ENCODE results near the gene RAB11A. TPM values are rescaled to one million over a fixed set of nuclear protein-coding genes. Genes with fewer than 3 reads are reported as not detected.

RAB11A gene
- total RNA-seq, 1 experiment from 2014 or later = 245 TPM

- no peaks in the 10 kb centered on the region for H3K9me3 Mint-ChIP-seq
- peaks cover 10% of the 10 kb centered on the region; the same call in 1 of the 2 replicates for H3K36me3 Mint-ChIP-seq
- CTCF ChIA-PET = no interaction called here
- no peak for TF ChIP-seq CREM (CRISPR knock-in tag; IDR thresholded peaks at IDR 0.05)
- no peak for TF ChIP-seq MAX (CRISPR knock-in tag; IDR thresholded peaks at IDR 0.05)
- no peak for TF ChIP-seq PRDM15 (CRISPR knock-in tag; IDR thresholded peaks at IDR 0.05)
- TF ChIP-seq NFE2L1 (CRISPR knock-in tag; IDR thresholded peaks at IDR 0.05) = no peak
- TF ChIP-seq ZBTB21 (CRISPR knock-in tag; IDR thresholded peaks at IDR 0.05; ENCODE audit: borderline replicate concordance) = no peak
- TF ChIP-seq, protein P1, sequence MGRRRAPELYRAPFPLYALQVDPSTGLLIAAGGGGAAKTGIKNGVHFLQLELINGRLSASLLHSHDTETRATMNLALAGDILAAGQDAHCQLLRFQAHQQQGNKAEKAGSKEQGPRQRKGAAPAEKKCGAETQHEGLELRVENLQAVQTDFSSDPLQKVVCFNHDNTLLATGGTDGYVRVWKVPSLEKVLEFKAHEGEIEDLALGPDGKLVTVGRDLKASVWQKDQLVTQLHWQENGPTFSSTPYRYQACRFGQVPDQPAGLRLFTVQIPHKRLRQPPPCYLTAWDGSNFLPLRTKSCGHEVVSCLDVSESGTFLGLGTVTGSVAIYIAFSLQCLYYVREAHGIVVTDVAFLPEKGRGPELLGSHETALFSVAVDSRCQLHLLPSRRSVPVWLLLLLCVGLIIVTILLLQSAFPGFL (CRISPR knock-in tag; IDR thresholded peaks at IDR 0.05; ENCODE audit: borderline replicate concordance) = no peak
- TF ChIP-seq, protein P2, sequence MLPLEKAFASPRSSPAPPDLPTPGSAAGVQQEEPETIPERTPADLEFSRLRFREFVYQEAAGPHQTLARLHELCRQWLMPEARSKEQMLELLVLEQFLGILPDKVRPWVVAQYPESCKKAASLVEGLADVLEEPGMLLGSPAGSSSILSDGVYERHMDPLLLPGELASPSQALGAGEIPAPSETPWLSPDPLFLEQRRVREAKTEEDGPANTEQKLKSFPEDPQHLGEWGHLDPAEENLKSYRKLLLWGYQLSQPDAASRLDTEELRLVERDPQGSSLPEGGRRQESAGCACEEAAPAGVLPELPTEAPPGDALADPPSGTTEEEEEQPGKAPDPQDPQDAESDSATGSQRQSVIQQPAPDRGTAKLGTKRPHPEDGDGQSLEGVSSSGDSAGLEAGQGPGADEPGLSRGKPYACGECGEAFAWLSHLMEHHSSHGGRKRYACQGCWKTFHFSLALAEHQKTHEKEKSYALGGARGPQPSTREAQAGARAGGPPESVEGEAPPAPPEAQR (CRISPR knock-in tag; IDR thresholded peaks at IDR 0.05) = no peak
- no peak for TF ChIP-seq FOXP1 (CRISPR knock-in tag; IDR thresholded peaks at IDR 0.05; ENCODE audit: borderline replicate concordance)
- no peak for TF ChIP-seq ZNF263 (CRISPR knock-in tag; IDR thresholded peaks at IDR 0.05; ENCODE audit: low read depth)
- TF ChIP-seq NFYB (CRISPR knock-in tag; conservative IDR thresholded peaks at IDR 0.05; ENCODE audit: low read depth) = no peak
- TF ChIP-seq ZNF396 (CRISPR knock-in tag; IDR thresholded peaks at IDR 0.05; ENCODE audit: borderline replicate concordance) = no peak
- peaks cover 13% of the 10 kb centered on the region for H3K4me1 Mint-ChIP-seq
- H3K27me3 Mint-ChIP-seq (ENCODE audit: low read depth) = no peaks in the 10 kb centered on the region
- ATAC-seq = no peak
- DNase-seq (ENCODE audit: low spot score) = no peak
- POLR2A ChIA-PET = no interaction called here
- no peak overlapping the region for H3K27ac Mint-ChIP-seq
- H3K4me3 Mint-ChIP-seq = no peak overlapping the region
Measured at GRCh38 chr15:65909831-65910230, 40.5 kb downstream of the RAB11A start.

DNA sequence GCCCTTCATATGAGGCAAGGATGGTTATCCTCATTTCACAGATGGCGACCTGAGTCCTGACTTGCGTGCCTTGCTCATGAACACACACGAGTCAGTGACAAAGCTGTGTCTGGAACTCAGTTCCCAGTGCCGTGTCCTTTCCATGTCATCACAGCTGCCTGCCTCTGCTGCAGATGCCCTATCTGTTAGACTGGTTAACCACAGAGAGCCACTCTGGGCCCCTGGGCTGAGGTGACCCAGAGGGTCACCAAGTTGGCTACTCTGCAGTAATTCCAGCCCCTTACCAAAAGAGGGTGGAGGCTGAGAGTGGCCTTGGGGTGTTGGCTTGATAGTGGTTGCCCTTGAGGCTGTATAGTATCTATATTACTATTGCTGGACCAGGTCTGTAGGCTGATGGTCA lies 41.0 kb downstream of the RAB11A start:
- TF ChIP-seq TEAD4 (CRISPR knock-in tag; IDR thresholded peaks at IDR 0.05) (no peak), IRF2 (CRISPR knock-in tag; IDR thresholded peaks at IDR 0.05; ENCODE audit: borderline replicate concordance, low read depth) (no peak), ZNF121 (CRISPR knock-in tag; IDR thresholded peaks at IDR 0.05) (no peak)
- TF ChIP-seq, protein P3, sequence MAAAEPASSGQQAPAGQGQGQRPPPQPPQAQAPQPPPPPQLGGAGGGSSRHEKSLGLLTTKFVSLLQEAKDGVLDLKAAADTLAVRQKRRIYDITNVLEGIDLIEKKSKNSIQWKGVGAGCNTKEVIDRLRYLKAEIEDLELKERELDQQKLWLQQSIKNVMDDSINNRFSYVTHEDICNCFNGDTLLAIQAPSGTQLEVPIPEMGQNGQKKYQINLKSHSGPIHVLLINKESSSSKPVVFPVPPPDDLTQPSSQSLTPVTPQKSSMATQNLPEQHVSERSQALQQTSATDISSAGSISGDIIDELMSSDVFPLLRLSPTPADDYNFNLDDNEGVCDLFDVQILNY (CRISPR knock-in tag; IDR thresholded peaks at IDR 0.05) = no peak
- Mint-ChIP-seq H3K4me3 (no peak overlapping the region), H3K4me1 (peaks cover 9% of the 10 kb centered on the region), H3K36me3 (peaks cover 6% of the 10 kb centered on the region; the same call in 1 of the 2 replicates), H3K27me3 (ENCODE audit: low read depth) (no peaks in the 10 kb centered on the region), H3K9me3 (no peaks in the 10 kb centered on the region), H3K27ac (no peak overlapping the region)
- CTCF ChIA-PET = interaction anchor here (0.6 kb wide), 1 partner anchor 29 kb away, joined by 4 read pairs; no protein-coding TSS in a partner anchor
- ATAC-seq = no peak
- POLR2A ChIA-PET = no interaction called here
- no peak for DNase-seq (ENCODE audit: low spot score)

DNA sequence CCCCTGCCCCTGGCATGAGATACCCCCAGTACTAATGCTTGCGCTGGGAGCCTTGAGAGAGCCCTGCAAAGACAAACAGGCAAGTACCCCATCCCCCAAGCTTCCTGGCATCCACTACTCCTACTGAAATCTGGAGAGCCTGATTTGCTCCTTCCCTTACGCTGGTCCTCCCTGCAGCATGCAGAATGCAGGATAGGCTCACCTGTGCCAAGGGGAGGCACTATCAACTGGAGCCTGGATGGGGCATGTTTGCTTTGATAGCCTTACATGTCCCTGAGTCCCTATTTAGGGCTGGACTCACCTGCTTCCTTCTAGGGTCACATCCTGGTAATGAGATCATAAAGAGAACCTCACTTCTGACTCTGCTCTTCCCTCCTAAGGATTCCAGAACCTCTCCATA lies 42.9 kb downstream of the RAB11A start:
- Mint-ChIP-seq H3K4me3 (no peak overlapping the region), H3K36me3 (no peaks in the 10 kb centered on the region; the same call in 1 of the 2 replicates), H3K9me3 (no peaks in the 10 kb centered on the region), H3K4me1 (peaks cover 9% of the 10 kb centered on the region), H3K27me3 (ENCODE audit: low read depth) (no peaks in the 10 kb centered on the region), H3K27ac (no peak overlapping the region)
- ATAC-seq (no peak), DNase-seq (ENCODE audit: low spot score) (no peak)
- POLR2A ChIA-PET = no interaction called here
- CTCF ChIA-PET = interaction anchor here (1.2 kb wide), 1 partner anchor 9 kb away, joined by 3 read pairs; no protein-coding TSS in a partner anchor
- no peak for TF ChIP-seq ZNF317 (CRISPR knock-in tag; IDR thresholded peaks at IDR 0.05; ENCODE audit: borderline replicate concordance, low read depth)
- no peak for TF ChIP-seq EMX1 (CRISPR knock-in tag; IDR thresholded peaks at IDR 0.05)
- TF ChIP-seq, protein P4, sequence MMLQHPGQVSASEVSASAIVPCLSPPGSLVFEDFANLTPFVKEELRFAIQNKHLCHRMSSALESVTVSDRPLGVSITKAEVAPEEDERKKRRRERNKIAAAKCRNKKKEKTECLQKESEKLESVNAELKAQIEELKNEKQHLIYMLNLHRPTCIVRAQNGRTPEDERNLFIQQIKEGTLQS (CRISPR knock-in tag; conservative IDR thresholded peaks at IDR 0.05) = no peak
- TF ChIP-seq, protein P5, sequence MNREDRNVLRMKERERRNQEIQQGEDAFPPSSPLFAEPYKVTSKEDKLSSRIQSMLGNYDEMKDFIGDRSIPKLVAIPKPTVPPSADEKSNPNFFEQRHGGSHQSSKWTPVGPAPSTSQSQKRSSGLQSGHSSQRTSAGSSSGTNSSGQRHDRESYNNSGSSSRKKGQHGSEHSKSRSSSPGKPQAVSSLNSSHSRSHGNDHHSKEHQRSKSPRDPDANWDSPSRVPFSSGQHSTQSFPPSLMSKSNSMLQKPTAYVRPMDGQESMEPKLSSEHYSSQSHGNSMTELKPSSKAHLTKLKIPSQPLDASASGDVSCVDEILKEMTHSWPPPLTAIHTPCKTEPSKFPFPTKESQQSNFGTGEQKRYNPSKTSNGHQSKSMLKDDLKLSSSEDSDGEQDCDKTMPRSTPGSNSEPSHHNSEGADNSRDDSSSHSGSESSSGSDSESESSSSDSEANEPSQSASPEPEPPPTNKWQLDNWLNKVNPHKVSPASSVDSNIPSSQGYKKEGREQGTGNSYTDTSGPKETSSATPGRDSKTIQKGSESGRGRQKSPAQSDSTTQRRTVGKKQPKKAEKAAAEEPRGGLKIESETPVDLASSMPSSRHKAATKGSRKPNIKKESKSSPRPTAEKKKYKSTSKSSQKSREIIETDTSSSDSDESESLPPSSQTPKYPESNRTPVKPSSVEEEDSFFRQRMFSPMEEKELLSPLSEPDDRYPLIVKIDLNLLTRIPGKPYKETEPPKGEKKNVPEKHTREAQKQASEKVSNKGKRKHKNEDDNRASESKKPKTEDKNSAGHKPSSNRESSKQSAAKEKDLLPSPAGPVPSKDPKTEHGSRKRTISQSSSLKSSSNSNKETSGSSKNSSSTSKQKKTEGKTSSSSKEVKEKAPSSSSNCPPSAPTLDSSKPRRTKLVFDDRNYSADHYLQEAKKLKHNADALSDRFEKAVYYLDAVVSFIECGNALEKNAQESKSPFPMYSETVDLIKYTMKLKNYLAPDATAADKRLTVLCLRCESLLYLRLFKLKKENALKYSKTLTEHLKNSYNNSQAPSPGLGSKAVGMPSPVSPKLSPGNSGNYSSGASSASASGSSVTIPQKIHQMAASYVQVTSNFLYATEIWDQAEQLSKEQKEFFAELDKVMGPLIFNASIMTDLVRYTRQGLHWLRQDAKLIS (CRISPR knock-in tag; IDR thresholded peaks at IDR 0.05; ENCODE audit: borderline replicate concordance) = no peak
- TF ChIP-seq OVOL2 (CRISPR knock-in tag; IDR thresholded peaks at IDR 0.05; ENCODE audit: borderline replicate concordance) = no peak

Measured in WTC11 (cell line).